Fibroblast of the aortic adventitia (primary cell): ENCODE results near the gene TOP3A. TPM values are rescaled to one million over a fixed set of nuclear protein-coding genes. Genes with fewer than 3 reads are reported as not detected.

Source experiments
- DNase-seq: peaks from one replicate; pipeline ENCODE4 v3.0.0-alpha.2; 2010; ENCODE audit warnings: low read depth
- H3K4me3 ChIP-seq: 2 replicates; pipeline ENCODE4 v1.5.1; 2011; ENCODE audit warnings: low read depth, mild to moderate bottlenecking, control low read depth, low read length, moderate library complexity
- CTCF ChIP-seq: IDR thresholded peaks from 2 replicates; pipeline ENCODE4 v1.5.1; 2011; ENCODE audit warnings: mild to moderate bottlenecking, low read length, control low read depth, inconsistent platforms; ENCODE audit not compliant: insufficient read depth
- total RNA-seq: library from RNA; depleted of rRNA; stranded (reverse); fragments of >200 nt; gene quantifications from 2 replicates; pipeline ENCODE4 v1.2.3, GENCODE V29; 2012; ENCODE audit warnings: low replicate concordance

TOP3A gene
- total RNA-seq, 1 donor = 50.0 TPM

GRCh38 chr17:18246109-18246725 lies 68.6 kb downstream of the TOP3A start:
- no peak for DNase-seq
- TF ChIP-seq CTCF = no peak
- H3K4me3 ChIP-seq = no peak overlapping the region

GRCh38 chr17:18245038-18245776 lies 69.6 kb downstream of the TOP3A start:
- DNase-seq = no peak
- H3K4me3 ChIP-seq = no peak overlapping the region
- no peak for TF ChIP-seq CTCF

- no peak for TF ChIP-seq CTCF
- no peak overlapping the region for H3K4me3 ChIP-seq
- no peak for DNase-seq
Measured at GRCh38 chr17:18241229-18241871, 73.4 kb downstream of the TOP3A start.

- no peak for DNase-seq
- H3K4me3 ChIP-seq = no peak overlapping the region
- TF ChIP-seq CTCF = no peak
Measured at GRCh38 chr17:18240449-18240848, 74.3 kb downstream of the TOP3A start.

GRCh38 chr17:18238299-18238698 lies 76.5 kb downstream of the TOP3A start:
- no peak overlapping the region for H3K4me3 ChIP-seq
- no peak for DNase-seq
- no peak for TF ChIP-seq CTCF

GRCh38 chr17:18237461-18237860 lies 77.3 kb downstream of the TOP3A start:
- no peak overlapping the region for H3K4me3 ChIP-seq
- no peak for TF ChIP-seq CTCF
- no peak for DNase-seq
